ENCODE measurements around the gene FBRSL1.

FBRSL1 gene

GRCh38 chr12:132483208-132483607 is 6.7 kb upstream of the FBRSL1 start:
- in situ Hi-C loops (cut with MboI; ENCODE audit: low sequenced_read_pairs, unreplicated experiment) = no loop called here
- DNase-seq (ENCODE audit: low spot score) = no peak
- TF ChIP-seq CTCF (IDR thresholded peaks at IDR 0.05; ENCODE audit: borderline replicate concordance, control extremely low read depth, extremely low read depth, insufficient read depth, missing control alignments) = no peak

- DNase-seq (ENCODE audit: low spot score) = no peak
- in situ Hi-C loops (cut with MboI; ENCODE audit: low sequenced_read_pairs, unreplicated experiment) = no loop called here
- TF ChIP-seq CTCF (IDR thresholded peaks at IDR 0.05; ENCODE audit: borderline replicate concordance, control extremely low read depth, extremely low read depth, insufficient read depth, missing control alignments) = no peak
Observed at GRCh38 chr12:132483612-132484011, 6.3 kb upstream of the FBRSL1 start.

- no peak for TF ChIP-seq CTCF (IDR thresholded peaks at IDR 0.05; ENCODE audit: borderline replicate concordance, control extremely low read depth, extremely low read depth, insufficient read depth, missing control alignments)
- in situ Hi-C loops (cut with MboI; ENCODE audit: low sequenced_read_pairs, unreplicated experiment) = no loop called here
- no peak for DNase-seq (ENCODE audit: low spot score)
Observed at GRCh38 chr12:132484183-132484890, 5.6 kb upstream of the FBRSL1 start.

- in situ Hi-C loops (cut with MboI; ENCODE audit: low sequenced_read_pairs, unreplicated experiment) = no loop called here
- DNase-seq (ENCODE audit: low spot score) = no peak
- no peak for TF ChIP-seq CTCF (IDR thresholded peaks at IDR 0.05; ENCODE audit: borderline replicate concordance, control extremely low read depth, extremely low read depth, insufficient read depth, missing control alignments)
Observed at GRCh38 chr12:132484891-132485441, 5.0 kb upstream of the FBRSL1 start.

- TF ChIP-seq CTCF (IDR thresholded peaks at IDR 0.05; ENCODE audit: borderline replicate concordance, control extremely low read depth, extremely low read depth, insufficient read depth, missing control alignments) = no peak
- no peak for DNase-seq (ENCODE audit: low spot score)
- in situ Hi-C loops (cut with MboI; ENCODE audit: low sequenced_read_pairs, unreplicated experiment) = no loop called here
Observed at GRCh38 chr12:132485619-132486018, 4.3 kb upstream of the FBRSL1 start.

GRCh38 chr12:132486168-132486567 is 3.8 kb upstream of the FBRSL1 start:
- in situ Hi-C loops (cut with MboI; ENCODE audit: low sequenced_read_pairs, unreplicated experiment) = no loop called here
- no peak for DNase-seq (ENCODE audit: low spot score)

More at GRCh38 chr12:132486168-132486567, 3.8 kb upstream of the FBRSL1 start:
- TF ChIP-seq CTCF (IDR thresholded peaks at IDR 0.05; ENCODE audit: borderline replicate concordance, control extremely low read depth, extremely low read depth, insufficient read depth, missing control alignments) = no peak
